Measurements from ENCODE around the gene LIG1.

DNA sequence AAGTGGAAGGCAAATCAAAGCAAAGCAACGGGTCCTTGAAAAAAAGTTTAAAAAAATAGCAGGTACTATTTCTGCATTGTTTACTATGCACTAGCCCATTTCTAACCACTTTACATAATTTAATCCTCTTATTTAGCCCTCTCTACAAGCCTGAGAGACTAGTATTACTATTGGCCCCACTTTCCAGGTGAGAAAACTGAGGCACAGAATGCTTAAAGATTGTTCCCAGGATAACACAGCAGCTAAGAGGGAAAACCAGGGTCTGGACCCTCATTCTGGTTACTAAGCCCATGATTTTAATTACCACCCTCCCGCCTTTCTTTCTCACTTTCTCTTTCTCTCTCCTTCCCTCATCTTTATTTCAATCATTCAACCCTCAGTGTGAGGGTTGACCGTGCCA, 6.1 kb upstream of the LIG1 start:
- no peak for TF ChIP-seq EZH2 (IDR thresholded peaks at IDR 0.05; ENCODE audit: low read depth, unreplicated experiment)
- TF ChIP-seq CREB1 (CRISPR knock-in tag; IDR thresholded peaks at IDR 0.05; ENCODE audit: low read depth), result no peak
- TF ChIP-seq, protein P1, sequence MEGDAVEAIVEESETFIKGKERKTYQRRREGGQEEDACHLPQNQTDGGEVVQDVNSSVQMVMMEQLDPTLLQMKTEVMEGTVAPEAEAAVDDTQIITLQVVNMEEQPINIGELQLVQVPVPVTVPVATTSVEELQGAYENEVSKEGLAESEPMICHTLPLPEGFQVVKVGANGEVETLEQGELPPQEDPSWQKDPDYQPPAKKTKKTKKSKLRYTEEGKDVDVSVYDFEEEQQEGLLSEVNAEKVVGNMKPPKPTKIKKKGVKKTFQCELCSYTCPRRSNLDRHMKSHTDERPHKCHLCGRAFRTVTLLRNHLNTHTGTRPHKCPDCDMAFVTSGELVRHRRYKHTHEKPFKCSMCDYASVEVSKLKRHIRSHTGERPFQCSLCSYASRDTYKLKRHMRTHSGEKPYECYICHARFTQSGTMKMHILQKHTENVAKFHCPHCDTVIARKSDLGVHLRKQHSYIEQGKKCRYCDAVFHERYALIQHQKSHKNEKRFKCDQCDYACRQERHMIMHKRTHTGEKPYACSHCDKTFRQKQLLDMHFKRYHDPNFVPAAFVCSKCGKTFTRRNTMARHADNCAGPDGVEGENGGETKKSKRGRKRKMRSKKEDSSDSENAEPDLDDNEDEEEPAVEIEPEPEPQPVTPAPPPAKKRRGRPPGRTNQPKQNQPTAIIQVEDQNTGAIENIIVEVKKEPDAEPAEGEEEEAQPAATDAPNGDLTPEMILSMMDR (conservative IDR thresholded peaks at IDR 0.05; ENCODE audit: low read depth in 2 of 2), result no peak
- TF ChIP-seq EZH2phosphoT487 (IDR thresholded peaks at IDR 0.05; ENCODE audit: unreplicated experiment), result no peak
- no peak for TF ChIP-seq REST (IDR thresholded peaks at IDR 0.05; ENCODE audit: unreplicated experiment)
- TF ChIP-seq ZNF331 (CRISPR knock-in tag; IDR thresholded peaks at IDR 0.05; ENCODE audit: low read depth), result no peak
- no peak for TF ChIP-seq POLR2AphosphoS5 (IDR thresholded peaks at IDR 0.05; ENCODE audit: low read depth)
- TF ChIP-seq ZNF114 (CRISPR knock-in tag; IDR thresholded peaks at IDR 0.05), result no peak
